NCI-H2107 (cell line): ENCODE results near the gene TRPM3.
A peak's percentile ranks its signal among the peaks of the same experiment; 100 is the strongest.

ENCODE experiments used
- DNase-seq: peaks from one replicate; lab custom pipeline; 2025; lab: John Stamatoyannopoulos, UW

Gene TRPM3

DNA sequence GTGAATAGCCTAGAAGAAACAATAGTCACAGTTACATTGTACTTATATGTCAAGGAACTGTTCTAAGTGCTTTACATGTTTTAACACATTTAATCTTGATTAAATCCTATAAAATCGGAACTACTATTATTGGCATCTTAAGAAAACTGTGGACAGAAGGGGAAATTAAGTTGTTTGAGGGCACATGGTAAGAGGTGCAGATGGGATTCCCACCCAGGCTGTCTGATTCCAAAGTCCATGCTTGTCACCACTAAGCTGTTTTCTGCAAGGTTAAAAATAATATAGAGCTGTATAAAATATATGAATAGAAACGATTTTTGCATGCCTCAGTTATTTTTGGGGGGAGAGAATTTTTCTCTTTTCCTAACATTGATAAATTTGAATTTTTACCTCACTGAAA lies 512.4 kb downstream of the TRPM3 start:
- no peak for DNase-seq

DNA sequence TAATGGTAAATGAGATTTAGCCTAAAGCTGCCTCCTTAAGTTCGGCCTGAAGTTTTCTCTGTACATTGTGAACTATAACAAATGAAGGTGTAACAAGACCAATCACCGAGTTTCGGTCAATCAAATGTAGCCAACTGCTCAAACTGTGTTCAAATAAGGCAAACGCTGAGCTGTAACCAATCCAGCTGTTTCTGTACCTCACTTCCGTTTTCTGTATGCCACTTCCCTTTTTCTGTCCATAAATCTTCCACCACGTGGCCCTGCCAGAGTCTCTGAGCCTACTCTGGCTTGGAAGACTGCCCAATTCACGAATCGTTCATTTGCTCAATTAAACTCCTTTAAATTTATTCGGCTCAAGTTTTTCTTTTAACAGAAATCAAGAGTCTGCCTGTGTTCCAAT lies 513.5 kb downstream of the TRPM3 start:
- no peak for DNase-seq

DNA sequence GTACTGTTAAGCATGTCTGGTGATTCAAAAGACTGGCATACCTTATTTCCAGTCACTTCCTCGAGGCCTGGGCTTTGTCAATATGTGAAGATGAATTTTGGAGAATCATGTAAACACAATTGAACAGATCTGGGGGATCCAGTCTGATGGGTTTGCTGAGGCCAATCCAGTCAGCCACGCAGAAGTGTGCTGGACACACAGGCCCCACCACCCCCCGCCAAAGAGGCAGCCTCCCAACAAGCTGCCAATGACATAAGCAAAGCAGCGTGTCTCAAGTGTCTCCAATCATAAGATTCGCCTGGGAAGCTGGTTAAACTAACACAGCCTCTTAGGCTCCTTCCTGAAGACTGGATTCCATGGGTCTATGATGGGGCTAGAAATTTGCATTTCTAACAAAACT lies 514.1 kb downstream of the TRPM3 start:
- no peak for DNase-seq

DNA sequence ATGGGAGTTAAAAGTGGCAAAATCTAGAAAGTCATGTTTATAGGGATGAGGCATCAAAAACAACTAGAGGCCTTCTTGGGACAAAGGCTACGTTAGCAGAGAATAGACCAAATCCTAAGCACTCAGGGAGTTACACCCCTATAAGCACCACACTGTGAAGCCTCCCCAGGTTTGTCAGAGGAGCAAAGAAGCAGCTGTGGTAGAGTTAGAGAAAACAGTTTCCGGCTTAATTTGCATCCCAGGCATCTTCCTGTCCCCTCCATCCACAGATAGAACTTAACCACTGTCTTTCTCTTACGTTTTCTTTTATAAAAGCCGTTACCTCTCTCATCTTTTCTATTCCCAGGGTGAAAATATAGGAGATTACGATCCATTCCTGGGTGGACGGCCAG lies 518.4 kb downstream of the TRPM3 start:
- DNase-seq: no peak

DNA sequence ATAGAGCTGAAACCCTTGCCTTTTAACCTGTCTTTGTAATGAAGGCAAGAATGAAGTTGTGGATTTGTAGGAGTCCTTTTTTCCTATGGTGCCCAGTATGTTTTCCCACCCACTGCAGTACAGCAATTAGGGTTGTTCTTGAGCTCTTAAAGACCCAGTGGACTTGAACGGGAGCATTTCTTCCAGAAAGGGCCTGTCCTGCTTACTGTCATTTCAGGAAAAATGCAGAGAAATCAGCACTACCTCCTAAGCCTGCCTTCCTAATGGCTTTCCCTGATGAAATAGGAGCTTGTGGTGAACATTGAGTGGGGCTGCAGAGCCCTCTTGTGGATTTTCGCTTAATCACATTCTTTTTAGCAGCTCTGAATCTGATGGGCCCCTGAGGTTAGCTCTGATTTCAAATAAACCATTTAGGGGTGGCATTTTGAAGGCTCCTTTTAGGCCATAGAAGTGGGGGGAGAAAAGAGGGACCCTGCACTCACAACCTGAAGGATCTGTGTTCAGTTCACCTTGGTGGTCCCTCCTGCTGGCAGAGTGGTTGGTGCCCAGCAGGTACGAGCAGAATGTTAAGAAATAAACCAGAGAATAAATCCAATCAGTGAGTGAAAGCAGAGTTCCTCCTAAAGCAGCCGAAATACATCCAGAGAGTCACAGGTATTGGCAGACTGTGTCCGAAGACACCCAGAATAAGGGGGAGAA lies 519.0 kb downstream of the TRPM3 start:
- peak; percentile 52 for DNase-seq

DNA sequence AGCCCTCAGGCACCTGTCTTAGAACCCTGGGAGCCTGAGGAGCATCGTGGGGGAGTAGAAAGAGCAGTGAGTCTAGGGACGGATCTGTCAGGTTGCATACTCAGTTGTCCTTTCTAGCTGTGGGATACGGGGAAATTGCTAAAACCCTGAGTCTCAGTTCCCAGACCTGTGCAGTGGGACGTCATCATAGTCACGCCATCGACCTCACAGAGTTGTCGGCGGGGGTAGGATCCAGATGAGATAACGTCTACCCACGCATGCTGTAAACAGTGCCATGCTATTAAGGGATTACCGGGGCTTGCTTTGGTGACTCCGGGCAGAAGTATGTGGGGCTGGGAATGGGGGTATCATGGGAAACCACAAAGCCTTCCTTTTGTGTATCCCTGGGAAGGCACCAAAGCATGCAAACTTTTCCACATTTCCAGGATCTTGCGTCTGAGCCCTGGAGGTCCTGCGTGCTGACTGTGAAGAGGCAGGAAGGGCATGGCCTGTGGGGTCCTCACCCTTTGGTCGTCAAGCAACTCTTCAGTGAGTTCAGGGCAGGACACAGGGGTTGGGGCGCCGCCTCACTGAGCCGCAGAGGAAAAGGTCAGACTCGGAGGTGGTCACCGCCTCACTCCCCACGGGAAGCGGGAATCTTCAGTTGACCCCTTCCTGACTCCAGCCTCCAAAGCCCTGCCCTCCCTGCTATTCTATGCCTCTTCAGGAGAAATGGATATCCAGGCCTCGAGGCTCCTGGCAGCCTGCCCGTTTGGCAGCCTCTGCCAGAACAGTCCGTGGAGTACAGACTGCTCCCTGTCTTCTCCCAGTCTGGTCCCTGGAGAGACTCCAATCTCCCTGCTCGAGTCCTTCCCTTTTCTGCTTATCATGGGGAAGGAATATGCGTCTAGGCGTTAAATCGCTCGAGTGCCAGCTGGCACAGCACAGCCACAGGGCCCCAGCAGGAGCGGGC lies 520.1 kb downstream of the TRPM3 start:
- peak; percentile 87 for DNase-seq

DNA sequence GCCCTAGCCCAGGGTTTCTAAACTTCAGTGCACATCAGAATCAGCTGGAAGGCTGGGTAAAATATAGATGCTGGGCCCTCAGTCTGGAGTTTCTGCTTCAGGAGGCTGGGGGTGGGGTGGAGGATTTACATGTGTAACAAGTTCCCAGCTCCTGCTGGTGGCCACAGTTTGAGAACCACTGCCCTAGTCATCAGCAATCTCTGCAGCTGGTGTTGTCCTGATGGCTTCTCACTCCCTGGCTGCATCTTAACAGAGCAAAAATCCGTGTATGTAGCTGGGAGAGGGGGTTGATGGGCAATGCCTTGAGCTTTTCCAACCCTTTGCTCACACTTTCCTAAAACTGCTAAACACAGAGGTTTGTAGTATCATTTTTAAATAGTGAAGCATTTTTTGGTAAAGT lies 520.9 kb downstream of the TRPM3 start:
- no peak for DNase-seq

DNA sequence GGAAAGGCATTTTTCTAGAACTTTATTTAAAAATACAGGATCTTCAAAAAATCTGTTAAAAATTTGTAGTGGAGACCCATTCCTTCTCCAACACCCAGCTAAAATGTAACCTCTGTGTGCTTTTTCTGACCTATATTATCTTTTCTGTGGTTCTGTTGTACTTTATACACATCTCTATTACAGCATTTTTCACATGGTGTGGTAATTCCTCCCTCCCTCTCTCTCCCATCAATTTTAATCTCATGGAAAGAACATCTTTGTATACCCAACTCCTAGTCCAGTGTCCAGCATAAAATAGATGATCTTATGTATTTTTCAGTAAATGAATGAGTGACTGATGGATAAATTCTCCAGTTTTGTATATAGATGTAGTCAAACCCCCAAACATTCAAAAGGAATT lies 523.5 kb downstream of the TRPM3 start:
- no peak for DNase-seq

DNA sequence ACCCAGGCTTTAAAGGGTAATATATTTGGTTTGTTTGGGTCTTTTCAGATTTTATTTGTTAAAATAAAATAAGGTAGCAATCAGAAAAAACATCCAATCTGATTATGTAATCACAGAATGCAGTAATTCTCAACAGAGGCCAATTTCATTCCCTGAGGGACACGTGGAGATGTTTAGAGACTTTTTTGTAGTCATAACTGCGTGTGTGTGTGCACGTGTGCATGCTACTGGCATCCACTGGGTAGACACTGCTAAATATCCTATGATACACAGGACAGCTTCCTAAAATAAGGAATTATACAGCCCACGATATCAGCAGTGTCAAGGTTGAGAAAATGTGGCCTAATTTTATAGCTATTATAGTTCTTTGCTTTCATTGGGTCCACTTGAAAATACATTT lies 526.2 kb downstream of the TRPM3 start:
- DNase-seq: no peak

DNA sequence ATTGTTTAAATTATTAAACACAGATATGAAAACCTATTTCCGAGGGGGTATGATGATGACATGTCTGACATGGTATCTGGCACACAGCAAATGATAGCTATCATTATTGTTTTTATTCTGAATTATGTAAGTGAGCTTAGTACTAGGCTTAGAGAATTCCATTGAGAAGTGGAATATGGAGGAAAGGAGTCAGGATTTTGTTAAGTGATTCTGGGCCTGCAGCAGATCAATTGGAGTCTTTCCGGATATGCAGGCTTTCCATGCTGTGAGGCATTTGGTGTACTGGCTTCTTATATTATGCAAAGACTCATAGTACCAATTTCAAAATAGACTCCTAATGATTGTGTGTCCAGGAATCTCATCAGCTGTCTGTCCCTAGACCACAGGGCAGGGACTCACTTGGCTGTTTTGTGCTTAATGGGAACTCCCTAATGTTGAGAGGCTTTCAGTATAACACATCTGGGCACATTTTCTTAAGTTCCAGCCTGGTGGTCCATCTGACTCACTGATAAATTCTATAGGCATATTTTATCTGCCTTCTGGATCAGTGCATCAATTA lies 527.0 kb downstream of the TRPM3 start:
- DNase-seq: no peak

DNA sequence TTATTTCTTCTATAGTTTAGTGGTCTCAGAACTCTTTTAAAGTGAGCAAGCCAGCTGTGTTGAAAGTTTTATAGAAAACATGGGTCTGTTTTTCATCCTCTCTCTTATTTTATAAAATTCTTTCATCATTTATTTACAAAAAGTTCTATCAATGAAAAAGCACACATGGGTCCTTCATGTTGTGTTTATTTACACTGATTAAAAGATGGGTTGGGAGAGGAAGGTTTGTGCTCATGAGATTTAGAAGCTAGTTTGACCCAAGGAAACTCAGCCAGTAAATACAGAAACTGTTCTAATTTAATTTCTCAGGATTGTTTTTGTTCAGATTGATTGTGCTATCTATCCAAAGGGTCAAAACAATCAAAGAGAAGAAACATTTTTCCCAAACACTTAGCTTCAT lies 528.2 kb downstream of the TRPM3 start:
- DNase-seq: no peak

DNA sequence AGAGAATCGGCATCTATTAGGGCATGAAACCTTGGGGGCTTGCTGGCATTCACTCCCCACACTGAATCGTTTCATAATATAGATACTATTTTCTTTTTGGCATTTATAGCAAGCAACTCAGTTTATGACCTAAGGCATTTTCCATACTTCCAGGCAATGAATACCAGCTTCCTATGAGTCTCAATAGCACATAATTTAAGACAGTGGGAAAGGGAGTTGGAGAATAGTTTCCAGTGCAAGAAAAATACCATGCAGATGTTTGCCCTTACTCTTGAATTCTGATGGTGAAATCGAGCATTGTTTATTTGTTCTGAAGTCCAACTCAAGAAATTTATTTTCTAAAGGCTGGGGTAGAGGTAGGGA lies 531.1 kb downstream of the TRPM3 start:
- DNase-seq: no peak

DNA sequence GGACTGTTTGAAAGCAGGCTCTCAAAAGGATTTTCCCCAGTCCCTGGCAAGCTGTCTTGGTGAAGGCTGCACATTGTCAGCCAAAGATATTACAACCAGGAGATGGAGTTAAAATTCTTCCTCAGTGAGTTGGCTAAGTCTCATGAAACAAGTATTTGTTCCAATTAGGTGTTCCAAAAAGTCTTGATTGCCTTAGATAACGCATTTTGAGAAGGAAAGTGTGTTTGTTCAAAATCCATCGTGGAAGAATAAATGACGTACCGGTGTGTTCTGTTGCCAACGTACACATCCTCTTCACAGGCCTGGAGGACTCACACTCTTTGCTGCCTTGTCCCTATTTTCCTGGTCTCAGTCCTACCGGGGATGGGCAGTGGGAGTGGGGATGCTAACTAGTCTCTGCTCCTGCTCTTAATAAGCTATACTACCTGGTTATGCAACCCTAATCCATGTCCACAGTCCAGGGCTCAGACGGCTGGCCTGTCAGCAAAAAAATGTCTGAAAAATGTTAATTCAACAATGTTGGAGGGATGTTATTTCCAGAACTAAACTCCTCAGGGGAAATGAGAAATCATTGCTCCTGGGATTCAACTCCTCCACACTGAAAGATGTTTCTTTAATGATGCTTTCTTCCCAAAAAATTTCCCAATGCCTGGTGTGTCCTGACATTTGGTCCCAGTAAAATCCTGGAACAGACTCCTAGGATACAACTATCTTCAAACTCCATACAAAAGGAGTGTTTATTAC lies 531.7 kb downstream of the TRPM3 start:
- no peak for DNase-seq

DNA sequence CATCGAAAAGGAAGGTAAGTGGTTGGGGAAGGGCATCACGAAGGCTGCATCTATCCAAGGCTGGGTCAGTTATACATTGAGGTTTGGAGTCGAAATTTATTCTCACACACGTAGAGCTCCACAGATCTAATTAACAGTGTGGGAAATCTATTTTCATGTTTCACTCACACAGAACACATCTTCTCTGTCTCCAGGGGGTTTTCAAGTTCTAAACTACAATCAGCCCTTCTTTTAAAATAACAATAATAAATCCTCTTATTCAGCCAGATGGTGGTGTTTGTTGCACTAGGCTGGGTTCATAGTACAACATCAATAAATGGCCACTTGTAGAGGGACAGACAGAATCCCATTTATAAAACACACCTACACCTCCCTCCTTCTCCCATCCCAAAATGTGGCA lies 532.4 kb downstream of the TRPM3 start:
- no peak for DNase-seq

DNA sequence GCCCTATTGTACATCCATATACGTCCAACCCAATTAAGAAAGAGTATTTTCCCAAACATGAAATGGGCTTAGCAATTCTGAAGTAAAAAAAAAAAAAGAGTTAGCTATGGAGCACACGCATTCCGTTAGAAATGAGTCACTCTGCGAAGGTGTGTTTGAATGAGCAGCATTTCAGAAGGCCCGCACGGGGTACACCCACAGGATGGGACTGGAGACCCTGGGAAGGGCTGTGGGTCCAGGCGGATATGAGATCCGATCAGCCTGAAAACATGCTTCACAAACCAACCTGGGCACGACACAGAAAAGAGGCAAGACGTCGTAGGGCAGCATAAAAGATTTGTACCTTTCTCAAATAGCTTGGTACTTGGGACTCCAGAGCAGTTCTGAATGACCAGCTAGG lies 533.0 kb downstream of the TRPM3 start:
- DNase-seq: no peak

DNA sequence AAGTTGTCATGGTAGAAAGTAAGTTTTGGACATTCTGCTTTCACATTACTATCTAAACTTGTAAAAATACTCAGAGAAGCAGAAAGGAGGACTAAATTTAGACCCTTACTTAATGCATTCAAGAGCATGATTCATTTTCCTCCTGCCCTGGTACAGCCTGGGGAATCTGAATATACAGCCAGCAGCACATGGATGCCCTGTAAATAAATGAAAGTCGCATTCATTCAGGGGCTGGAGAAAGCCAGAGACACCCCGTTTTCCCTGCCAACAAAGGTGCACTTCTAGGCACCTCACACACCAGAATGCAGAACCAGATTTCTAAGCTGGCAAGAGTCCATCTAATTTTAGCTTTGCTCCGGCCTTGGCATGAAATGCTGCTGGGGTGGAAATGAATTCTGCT lies 534.2 kb downstream of the TRPM3 start:
- DNase-seq: no peak

DNA sequence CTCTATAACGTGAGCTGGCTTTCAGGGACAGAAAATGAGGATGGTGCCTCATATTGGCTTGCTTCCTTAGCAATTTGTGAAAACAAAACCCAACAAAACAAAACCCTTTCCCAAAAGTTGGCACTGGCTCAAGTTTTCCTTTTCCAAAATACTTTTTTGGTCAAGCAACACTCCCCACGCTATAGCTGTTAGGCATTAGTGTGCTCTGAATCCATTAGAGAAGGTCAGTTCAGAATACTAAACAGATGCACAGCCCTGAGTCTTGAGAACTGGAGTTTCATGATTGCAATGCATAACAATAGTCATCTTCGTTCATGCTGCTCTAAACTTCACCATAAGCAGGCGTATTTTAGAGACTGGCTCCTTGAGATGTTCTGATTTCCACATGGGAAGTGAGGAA lies 534.9 kb downstream of the TRPM3 start:
- no peak for DNase-seq

DNA sequence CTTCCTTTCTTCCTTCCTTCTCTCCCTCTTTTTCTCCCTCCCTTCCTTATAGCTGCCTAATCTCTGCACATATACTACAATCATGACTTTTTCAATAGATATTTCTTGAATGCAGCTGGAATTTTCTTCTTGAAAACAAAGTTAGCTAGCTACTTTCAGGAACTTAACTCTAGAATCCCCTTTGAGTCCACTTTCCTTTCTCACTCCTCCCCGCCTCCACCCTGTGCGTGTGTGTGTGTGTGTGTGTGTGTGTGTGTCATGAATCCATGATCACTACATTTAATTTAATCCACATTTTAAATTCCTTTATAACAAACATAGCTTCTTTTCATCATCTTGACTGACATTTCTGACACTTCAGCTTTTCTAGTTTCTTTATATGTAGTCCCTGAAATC lies 539.5 kb downstream of the TRPM3 start:
- DNase-seq: no peak

DNA sequence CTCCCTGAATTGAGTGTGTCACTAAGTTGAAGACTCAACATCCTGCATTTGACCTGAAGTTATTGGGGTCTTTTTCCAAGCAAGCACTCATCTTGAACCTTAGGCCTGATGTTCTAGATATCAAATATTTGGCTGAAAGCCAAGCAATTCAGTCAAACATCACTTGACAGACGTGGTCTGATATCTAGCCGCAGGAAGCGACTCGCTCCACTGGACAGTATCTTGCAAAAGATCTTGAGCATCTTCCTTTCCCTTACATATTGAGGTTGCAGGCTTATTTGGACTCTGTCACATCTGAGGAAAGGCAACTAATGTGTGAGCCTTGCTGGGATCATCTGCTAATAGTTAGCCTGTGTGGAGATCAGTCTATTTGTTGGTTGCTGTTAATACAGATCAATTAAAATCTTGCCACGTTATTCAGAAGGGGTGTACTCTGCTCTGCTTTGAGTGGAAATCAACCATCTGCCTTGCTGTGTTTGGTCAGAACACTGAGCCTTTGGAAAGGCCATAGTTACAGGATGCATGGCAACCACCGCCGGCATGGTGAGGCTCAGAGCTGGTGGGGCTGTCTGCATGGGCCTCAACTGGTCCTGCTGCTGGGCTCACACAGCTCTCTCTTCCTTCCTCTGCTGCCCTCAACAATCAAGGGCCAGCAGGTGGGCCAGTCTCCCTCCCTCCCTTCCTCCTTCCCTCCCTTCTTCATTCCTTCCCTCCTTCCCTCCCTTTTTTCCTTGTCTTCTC lies 540.0 kb downstream of the TRPM3 start:
- DNase-seq: no peak

DNA sequence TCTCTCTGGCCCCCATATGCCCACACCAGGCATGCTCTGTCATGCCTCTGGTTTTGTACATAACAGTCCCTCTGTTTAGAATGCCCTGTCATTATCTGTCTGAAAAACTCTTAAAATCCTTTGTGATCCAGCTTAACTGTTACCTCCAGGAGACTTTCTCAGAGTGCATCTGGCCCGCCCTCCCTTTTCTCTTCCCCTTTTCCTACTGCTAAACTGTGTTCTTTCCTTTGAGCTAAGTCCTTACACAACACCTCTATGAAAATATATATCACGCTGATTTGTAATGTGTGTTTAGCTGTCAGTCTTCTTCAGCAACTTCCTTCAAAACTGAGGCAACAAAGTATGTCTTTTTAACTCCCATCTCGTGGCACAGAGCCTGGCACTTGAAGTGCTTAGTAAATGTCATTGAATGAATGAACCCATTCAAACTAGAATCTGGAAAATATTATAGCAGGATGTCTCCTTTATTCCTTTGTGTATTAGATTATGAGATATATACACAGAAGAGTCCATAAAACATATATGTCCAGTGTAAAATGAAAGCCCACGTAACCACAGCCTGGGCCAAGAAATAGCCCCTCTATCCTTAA lies 540.7 kb downstream of the TRPM3 start:
- no peak for DNase-seq

DNA sequence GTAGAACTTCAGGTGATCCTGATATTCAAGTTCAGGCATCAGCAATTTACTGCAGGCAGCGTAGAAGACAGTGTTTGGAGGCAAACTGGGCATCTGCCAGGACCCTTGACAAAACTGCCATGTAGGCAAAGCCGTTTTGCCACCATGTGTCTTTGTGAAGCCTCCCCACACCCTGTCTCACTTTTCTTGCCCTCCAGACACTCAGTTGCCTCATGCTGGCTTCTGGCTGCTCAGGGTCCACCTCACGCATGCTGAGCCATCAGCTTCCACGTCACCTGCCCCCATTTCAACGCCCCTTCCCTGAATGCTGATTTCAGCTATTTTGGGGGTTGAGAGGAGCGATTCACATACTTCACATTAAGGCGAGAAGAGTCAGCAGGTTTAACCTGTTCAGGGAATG lies 541.7 kb downstream of the TRPM3 start:
- DNase-seq: no peak
